K562 (cell line): ENCODE data around the gene SMIM29. TPM values are rescaled to one million over a fixed set of nuclear protein-coding genes. Genes with fewer than 3 reads are reported as not detected.
A peak's percentile ranks its signal among the peaks of the same experiment; 100 is the strongest.

Experiments used
- ARID1B ChIP-seq: fragments of 450-650 bp; IDR thresholded peaks from 2 replicates; pipeline ENCODE4 v1.6.1; 2016; ENCODE audit warnings: antibody characterized with exemption, mild to moderate bottlenecking, inconsistent platforms
- ATF1 ChIP-seq, 2 experiments: fragments of 450-650 bp in 1 of 2; IDR thresholded peaks; 2 replicates each; pipeline ENCODE4 v1.6.1; 2016; ENCODE audit warnings: missing compliant biosample characterization in 1 of 2, missing genetic modification characterization in 1 of 2
- BHLHE40 ChIP-seq: IDR thresholded peaks from 2 replicates; pipeline ENCODE4 v1.6.1; 2011; ENCODE audit warnings: low read length, improper control_type of control experiment
- CBX1 ChIP-seq: sonication (generic); IDR thresholded peaks from 2 replicates; pipeline ENCODE4 v1.6.1; 2016; ENCODE audit warnings: antibody characterized with exemption, low read depth, mild to moderate bottlenecking
- CREB1 ChIP-seq, 2 experiments: sonication (generic) in 1 of 2; formaldehyde crosslinking in 1 of 2; IDR thresholded peaks; 2 replicates each; pipeline versions ENCODE4 v1.6.1 to v1.8.0; 2012 to 2022; ENCODE audit warnings: inconsistent platforms in 1 of 2, mild to moderate bottlenecking in 1 of 2, missing genetic modification reagents in 1 of 2, moderate library complexity in 1 of 2
- EP300 ChIP-seq: IDR thresholded peaks from 2 replicates; pipeline ENCODE4 v1.6.1; 2012; ENCODE audit warnings: low read length, improper control_type of control experiment
- GATA2 ChIP-seq: sonication (generic); formaldehyde crosslinking; IDR thresholded peaks from 2 replicates; pipeline ENCODE4 v1.4.0; 2020; ENCODE audit warnings: mild to moderate bottlenecking, missing genetic modification reagents
- JUND ChIP-seq, 2 experiments: IDR thresholded peaks; 2 replicates in 1 of 2; 3 replicates in 1 of 2; pipeline ENCODE4 v1.6.1; 2011; ENCODE audit warnings: borderline replicate concordance in 2 of 2, low read depth in 2 of 2, low read length in 2 of 2, improper control_type of control experiment in 1 of 2, missing biosample characterization in 1 of 2, missing genetic modification characterization in 1 of 2, missing genetic modification reagents in 1 of 2
- NFRKB ChIP-seq: fragments of 450-650 bp; IDR thresholded peaks from 2 replicates; pipeline ENCODE4 v1.6.1; 2016; ENCODE audit warnings: low read depth
- RB1 ChIP-seq: fragments of 450-650 bp; IDR thresholded peaks from 2 replicates; pipeline ENCODE4 v1.6.1; 2017; ENCODE audit warnings: low read depth, mild to moderate bottlenecking
- SMARCE1 ChIP-seq: fragments of 450-650 bp; IDR thresholded peaks from 2 replicates; pipeline ENCODE4 v1.7.1; 2016; ENCODE audit warnings: mild to moderate bottlenecking
- TAF9B ChIP-seq: fragments of 450-650 bp; IDR thresholded peaks from 2 replicates; pipeline ENCODE4 v1.6.1; 2018; ENCODE audit warnings: mild to moderate bottlenecking; ENCODE audit not compliant: partially characterized antibody
- TOE1 ChIP-seq, 2 experiments: fragments of 450-650 bp in 1 of 2; sonication (generic) in 1 of 2; formaldehyde crosslinking in 1 of 2; IDR thresholded peaks; 2 replicates each; pipeline versions ENCODE4 v1.7.1 to v1.8.0; 2016 to 2022; ENCODE audit warnings: borderline replicate concordance in 2 of 2, mild to moderate bottlenecking in 2 of 2, antibody characterized with exemption in 1 of 2, inconsistent platforms in 1 of 2, low read depth in 1 of 2, missing genetic modification reagents in 1 of 2, moderate library complexity in 1 of 2
- U2AF2 ChIP-seq: fragments of 200-400 bp; formaldehyde crosslinking; optimal IDR thresholded peaks from 2 replicates; pipeline ENCODE3; 2017; ENCODE audit warnings: low read depth, mild to moderate bottlenecking, low read length
- ZFP36 ChIP-seq: fragments of 150-350 bp; IDR thresholded peaks from 2 replicates; pipeline ENCODE4 v1.6.1; 2018; ENCODE audit warnings: low read length, low read depth; ENCODE audit not compliant: partially characterized antibody
- ZNF253 ChIP-seq: fragments of 250-450 bp; sonication (Bioruptor Pico); conservative IDR thresholded peaks from 2 replicates; pipeline ENCODE4 v1.6.1; 2021; ENCODE audit warnings: mild to moderate bottlenecking
- ZNF347 ChIP-seq: fragments of 450-650 bp; formaldehyde crosslinking; IDR thresholded peaks from 2 replicates; pipeline ENCODE4 v1.4.0; 2020; ENCODE audit warnings: low read depth, mild to moderate bottlenecking, moderate library complexity
- ZSCAN29 ChIP-seq: fragments of 450-650 bp; IDR thresholded peaks from 2 replicates; pipeline ENCODE4 v1.6.1; 2017
- polyA plus RNA-seq, 8 experiments: library from polyadenylated mRNA; depleted of rRNA in 4 of 8; stranded (reverse) in 5 of 8; unstranded in 3 of 8; fragments of >200 nt; fragmentation: Nextera tagmentation in 2 of 8; fragmentation: Illumina TruSeq in 1 of 8; extraction: Ambion mirVana in 2 of 8; extraction: Trizol in 1 of 8; gene quantifications; 2 replicates each; pipeline versions ENCODE4 v1.2.1 to v1.2.3, GENCODE V29; 2011 to 2014; ENCODE audit warnings: inconsistent platforms in 1 of 8, missing spikeins in 1 of 8
- total RNA-seq, 7 experiments: library from RNA; depleted of rRNA in 6 of 7; stranded (reverse); fragments of >200 nt in 6 of 7; fragmentation: Illumina TruSeq in 2 of 7; extraction: Trizol in 2 of 7; gene quantifications; 2 replicates each; pipeline versions ENCODE4 v1.2.1 to v1.2.3, GENCODE V29; 2011 to 2021; ENCODE audit warnings: low replicate concordance in 1 of 7
- TF ChIP-seq, protein P1 (sequence below): fragments of 150-350 bp; conservative IDR thresholded peaks from 2 replicates; pipeline ENCODE4 v1.6.1; 2014; ENCODE audit warnings: low read length
- TF ChIP-seq, protein P2 (sequence below): fragments of 450-650 bp; IDR thresholded peaks from 2 replicates; pipeline ENCODE4 v1.6.1; 2016; ENCODE audit warnings: antibody characterized with exemption

The SMIM29 gene
- total and polyA plus RNA-seq, 9 of the 15 experiments (the other 6 are each of a cell fraction or from before 2014, with no cell fraction given): 6.5 to 36.7 (median 20.9) TPM

DNA sequence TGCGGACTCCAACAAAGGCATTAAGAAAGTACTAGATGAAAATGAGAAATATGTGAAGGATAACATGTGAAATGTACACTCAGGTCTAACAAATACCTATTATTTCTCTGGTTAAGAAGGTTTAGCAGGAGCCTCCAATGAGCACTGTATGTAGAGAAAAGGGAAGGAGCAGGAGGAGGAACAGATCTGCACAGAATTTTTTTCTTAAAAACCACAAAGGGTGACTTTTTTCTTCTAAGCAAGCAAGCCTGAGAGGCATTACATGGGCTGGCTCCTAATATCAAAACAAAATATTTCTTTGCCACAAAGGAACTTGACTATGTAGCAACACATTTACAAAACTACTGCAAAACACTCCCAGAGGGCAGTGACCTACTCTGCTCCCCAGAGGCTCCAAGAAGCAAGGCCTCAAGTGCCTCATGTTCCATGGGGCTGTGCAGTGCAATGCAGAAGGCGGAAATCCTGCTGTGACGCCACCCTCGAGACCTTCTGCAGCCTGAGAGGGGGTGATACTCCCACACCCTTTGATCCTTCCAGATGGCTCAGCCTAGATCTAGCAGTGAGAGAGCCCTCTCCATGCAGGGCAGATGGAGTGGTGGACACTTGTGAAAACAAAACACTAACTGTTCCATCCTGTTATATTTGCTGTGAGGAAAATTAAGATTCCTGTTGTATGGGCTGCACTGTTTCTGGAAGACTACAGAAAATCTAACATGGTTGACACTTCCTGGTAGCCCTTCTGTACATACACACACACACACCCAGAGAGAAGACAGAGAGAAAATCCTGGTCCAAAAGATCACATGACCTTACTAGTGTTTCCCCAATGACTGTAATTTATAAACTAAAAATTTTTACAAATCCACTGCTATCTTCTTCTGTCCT is 36.0 kb upstream of the SMIM29 start (continued):
- TF ChIP-seq, protein P1, sequence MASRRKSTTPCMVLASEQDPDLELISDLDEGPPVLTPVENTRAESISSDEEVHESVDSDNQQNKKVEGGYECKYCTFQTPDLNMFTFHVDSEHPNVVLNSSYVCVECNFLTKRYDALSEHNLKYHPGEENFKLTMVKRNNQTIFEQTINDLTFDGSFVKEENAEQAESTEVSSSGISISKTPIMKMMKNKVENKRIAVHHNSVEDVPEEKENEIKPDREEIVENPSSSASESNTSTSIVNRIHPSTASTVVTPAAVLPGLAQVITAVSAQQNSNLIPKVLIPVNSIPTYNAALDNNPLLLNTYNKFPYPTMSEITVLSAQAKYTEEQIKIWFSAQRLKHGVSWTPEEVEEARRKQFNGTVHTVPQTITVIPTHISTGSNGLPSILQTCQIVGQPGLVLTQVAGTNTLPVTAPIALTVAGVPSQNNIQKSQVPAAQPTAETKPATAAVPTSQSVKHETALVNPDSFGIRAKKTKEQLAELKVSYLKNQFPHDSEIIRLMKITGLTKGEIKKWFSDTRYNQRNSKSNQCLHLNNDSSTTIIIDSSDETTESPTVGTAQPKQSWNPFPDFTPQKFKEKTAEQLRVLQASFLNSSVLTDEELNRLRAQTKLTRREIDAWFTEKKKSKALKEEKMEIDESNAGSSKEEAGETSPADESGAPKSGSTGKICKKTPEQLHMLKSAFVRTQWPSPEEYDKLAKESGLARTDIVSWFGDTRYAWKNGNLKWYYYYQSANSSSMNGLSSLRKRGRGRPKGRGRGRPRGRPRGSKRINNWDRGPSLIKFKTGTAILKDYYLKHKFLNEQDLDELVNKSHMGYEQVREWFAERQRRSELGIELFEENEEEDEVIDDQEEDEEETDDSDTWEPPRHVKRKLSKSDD: no peak
- TF ChIP-seq ARID1B (peak; percentile 84), JUND (IDR thresholded peaks at IDR 0.05; ENCODE audit: borderline replicate concordance, low read depth, low read length) (peak; percentile 68; the same call in 1 of the 2 replicates), JUND (tag; IDR thresholded peaks at IDR 0.05; ENCODE audit: borderline replicate concordance, low read depth, low read length) (peak; percentile 64; the same call in 2 of the 3 replicates), ZNF253 (CRISPR knock-in tag) (no peak), CREB1 (IDR thresholded peaks at IDR 0.05) (peak; percentile 75), CREB1 (CRISPR knock-in tag; IDR thresholded peaks at IDR 0.05) (peak; percentile 21; the same call in 1 of the 2 replicates), RB1 (0 out of 2 replicates have a peak, but pooled peaks have one; percentile 26), GATA2 (peak; percentile 79), ZSCAN29 (no peak), U2AF2 (no peak), TOE1 (IDR thresholded peaks at IDR 0.05; ENCODE audit: borderline replicate concordance) (peak; percentile 74; the same call in 1 of the 2 replicates), TOE1 (CRISPR knock-in tag; IDR thresholded peaks at IDR 0.05; ENCODE audit: borderline replicate concordance, low read depth) (no peak), ATF1 (CRISPR knock-in tag; IDR thresholded peaks at IDR 0.05) (no peak), ATF1 (tag; IDR thresholded peaks at IDR 0.05) (peak; percentile 50; the same call in 1 of the 2 replicates), TAF9B (no peak), ZNF347 (CRISPR knock-in tag) (no peak), CBX1 (peak; percentile 92; the same call in 1 of the 2 replicates), SMARCE1 (peak; percentile 53; the same call in 1 of the 2 replicates), ZFP36 (peak; percentile 49), BHLHE40 (0 out of 2 replicates have a peak, but pooled peaks have one; percentile 45), NFRKB (peak; percentile 36; the same call in 1 of the 2 replicates), EP300 (peak; percentile 73; the same call in 1 of the 2 replicates)
- TF ChIP-seq, protein P2, sequence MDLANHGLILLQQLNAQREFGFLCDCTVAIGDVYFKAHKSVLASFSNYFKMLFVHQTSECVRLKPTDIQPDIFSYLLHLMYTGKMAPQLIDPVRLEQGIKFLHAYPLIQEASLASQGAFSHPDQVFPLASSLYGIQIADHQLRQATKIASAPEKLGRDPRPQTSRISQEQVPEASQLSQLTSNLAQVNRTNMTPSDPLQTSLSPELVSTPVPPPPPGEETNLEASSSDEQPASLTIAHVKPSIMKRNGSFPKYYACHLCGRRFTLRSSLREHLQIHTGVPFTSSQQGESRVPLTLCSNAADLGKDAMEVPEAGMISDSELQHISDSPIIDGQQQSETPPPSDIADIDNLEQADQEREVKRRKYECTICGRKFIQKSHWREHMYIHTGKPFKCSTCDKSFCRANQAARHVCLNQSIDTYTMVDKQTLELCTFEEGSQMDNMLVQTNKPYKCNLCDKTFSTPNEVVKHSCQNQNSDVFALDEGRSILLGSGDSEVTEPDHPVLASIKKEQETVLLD: peak; percentile 58; the same call in 1 of the 2 replicates
